GM18519 (cell line): Measurements from ENCODE around the gene ZNF367.

Experiments used
- ATAC-seq: cut with Tn5 transposase; IDR thresholded peaks from one replicate; pipeline ENCODE4 v1.9.1; 2021; ENCODE audit warnings: mild to moderate bottlenecking, moderate library complexity; ENCODE audit not compliant: unreplicated experiment, low FRiP score

The ZNF367 gene

GRCh38 chr9:96418083-96418919 is at the start of gene ZNF367:
ZNF367 (minus strand) TSS chr9:96418370; CDS start chr9:96418032, 338 bp downstream.
- peak; percentile 46 for ATAC-seq

GRCh38 chr9:96467784-96468183 is 49.6 kb upstream of the ZNF367 start:
- ATAC-seq, result no peak

- no peak for ATAC-seq
Observed at GRCh38 chr9:96464426-96464825, 46.3 kb upstream of the ZNF367 start.

GRCh38 chr9:96462541-96462940 is 44.4 kb upstream of the ZNF367 start:
- no peak for ATAC-seq

GRCh38 chr9:96461336-96461735 is 43.2 kb upstream of the ZNF367 start:
- no peak for ATAC-seq

- no peak for ATAC-seq
Observed at GRCh38 chr9:96460882-96461281, 42.7 kb upstream of the ZNF367 start.

GRCh38 chr9:96460470-96460869 is 42.3 kb upstream of the ZNF367 start:
- no peak for ATAC-seq

- ATAC-seq, result no peak
Observed at GRCh38 chr9:96459268-96460007, 41.3 kb upstream of the ZNF367 start.

- ATAC-seq, result no peak
Observed at GRCh38 chr9:96458226-96458625, 40.1 kb upstream of the ZNF367 start.

GRCh38 chr9:96457266-96457665 is 39.1 kb upstream of the ZNF367 start:
- no peak for ATAC-seq

- ATAC-seq, result no peak
Observed at GRCh38 chr9:96453625-96454024, 35.5 kb upstream of the ZNF367 start.

- no peak for ATAC-seq
Observed at GRCh38 chr9:96450613-96451528, 32.7 kb upstream of the ZNF367 start.

- ATAC-seq, result peak; percentile 85
Observed at GRCh38 chr9:96449845-96450612, 31.9 kb upstream of the ZNF367 start, which contains the start of gene HABP4. HABP4 (plus strand) TSS chr9:96450169; CDS start chr9:96450280, 111 bp downstream.

GRCh38 chr9:96449523-96449844 is 31.3 kb upstream of the ZNF367 start:
- ATAC-seq, result peak; percentile 2

GRCh38 chr9:96448546-96449170 is 30.5 kb upstream of the ZNF367 start:
- ATAC-seq, result no peak

GRCh38 chr9:96447406-96447805 is 29.2 kb upstream of the ZNF367 start:
- no peak for ATAC-seq

GRCh38 chr9:96442491-96442890 is 24.3 kb upstream of the ZNF367 start:
- no peak for ATAC-seq

- ATAC-seq, result no peak
Observed at GRCh38 chr9:96441798-96442445, 23.8 kb upstream of the ZNF367 start.

- ATAC-seq, result no peak
Observed at GRCh38 chr9:96440671-96441199, 22.6 kb upstream of the ZNF367 start.
